Cardiac fibroblast (primary cell): ENCODE data around the gene PPM1J.

ENCODE experiments used
- DNase-seq, 2 donors: peaks; one replicate each; pipeline versions ENCODE4 v3.0.0 to v3.0.0-alpha.2; 2010; ENCODE audit warnings: low read depth in 2 of 2
- H3K4me3 ChIP-seq, 2 donors: replicated peaks in 1 of 2; 1 replicate in 1 of 2; 2 replicates in 1 of 2; pipeline ENCODE4 v1.5.1; 2011; ENCODE audit warnings: low read depth in 2 of 2, low read length in 2 of 2, mild to moderate bottlenecking in 2 of 2, moderate library complexity in 1 of 2
- TF ChIP-seq, protein P1 (sequence below): IDR thresholded peaks from one replicate; pipeline ENCODE4 v1.5.1; 2011; ENCODE audit warnings: low read depth, mild to moderate bottlenecking, low read length, inconsistent platforms

The PPM1J gene

GRCh38 chr1:112692681-112693080 lies 22.5 kb downstream of the PPM1J start:
- H3K4me3 ChIP-seq, result no peak overlapping the region
- DNase-seq, result no peak
- TF ChIP-seq, protein P1, sequence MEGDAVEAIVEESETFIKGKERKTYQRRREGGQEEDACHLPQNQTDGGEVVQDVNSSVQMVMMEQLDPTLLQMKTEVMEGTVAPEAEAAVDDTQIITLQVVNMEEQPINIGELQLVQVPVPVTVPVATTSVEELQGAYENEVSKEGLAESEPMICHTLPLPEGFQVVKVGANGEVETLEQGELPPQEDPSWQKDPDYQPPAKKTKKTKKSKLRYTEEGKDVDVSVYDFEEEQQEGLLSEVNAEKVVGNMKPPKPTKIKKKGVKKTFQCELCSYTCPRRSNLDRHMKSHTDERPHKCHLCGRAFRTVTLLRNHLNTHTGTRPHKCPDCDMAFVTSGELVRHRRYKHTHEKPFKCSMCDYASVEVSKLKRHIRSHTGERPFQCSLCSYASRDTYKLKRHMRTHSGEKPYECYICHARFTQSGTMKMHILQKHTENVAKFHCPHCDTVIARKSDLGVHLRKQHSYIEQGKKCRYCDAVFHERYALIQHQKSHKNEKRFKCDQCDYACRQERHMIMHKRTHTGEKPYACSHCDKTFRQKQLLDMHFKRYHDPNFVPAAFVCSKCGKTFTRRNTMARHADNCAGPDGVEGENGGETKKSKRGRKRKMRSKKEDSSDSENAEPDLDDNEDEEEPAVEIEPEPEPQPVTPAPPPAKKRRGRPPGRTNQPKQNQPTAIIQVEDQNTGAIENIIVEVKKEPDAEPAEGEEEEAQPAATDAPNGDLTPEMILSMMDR, result no peak

DNA sequence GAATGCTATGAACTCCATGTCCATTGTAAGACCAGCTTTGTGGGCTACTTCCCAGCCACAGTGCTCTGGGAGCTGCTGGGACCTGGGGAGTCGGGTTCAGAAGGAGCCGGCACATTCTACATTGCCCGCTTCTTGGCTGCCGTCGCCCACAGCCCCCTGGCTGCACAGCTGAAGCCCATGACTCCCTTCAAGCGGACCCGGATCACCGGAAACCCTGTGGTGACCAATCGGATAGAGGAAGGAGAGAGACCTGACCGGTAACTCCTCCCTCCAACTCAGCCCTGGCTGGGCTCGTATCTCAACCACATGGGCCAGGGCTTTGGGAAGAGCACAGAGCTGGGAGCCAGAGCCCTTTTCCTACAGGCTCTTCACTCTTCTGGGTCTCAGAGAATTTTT lies 25.3 kb downstream of the PPM1J start:
- no peak for DNase-seq
- TF ChIP-seq, protein P1, result no peak
- no peak overlapping the region for H3K4me3 ChIP-seq

GRCh38 chr1:112689196-112689841 lies 25.8 kb downstream of the PPM1J start:
- DNase-seq, result no peak
- H3K4me3 ChIP-seq, result no peak overlapping the region
- TF ChIP-seq, protein P1, result no peak

- DNase-seq, result no peak
- no peak overlapping the region for H3K4me3 ChIP-seq
- TF ChIP-seq, protein P1, result no peak
These were observed 26.3 kb downstream of the PPM1J start for GRCh38 chr1:112688781-112689193.

- no peak overlapping the region for H3K4me3 ChIP-seq
- TF ChIP-seq, protein P1, result no peak
- no peak for DNase-seq
These were observed 27.2 kb downstream of the PPM1J start for GRCh38 chr1:112687785-112688496.

DNA sequence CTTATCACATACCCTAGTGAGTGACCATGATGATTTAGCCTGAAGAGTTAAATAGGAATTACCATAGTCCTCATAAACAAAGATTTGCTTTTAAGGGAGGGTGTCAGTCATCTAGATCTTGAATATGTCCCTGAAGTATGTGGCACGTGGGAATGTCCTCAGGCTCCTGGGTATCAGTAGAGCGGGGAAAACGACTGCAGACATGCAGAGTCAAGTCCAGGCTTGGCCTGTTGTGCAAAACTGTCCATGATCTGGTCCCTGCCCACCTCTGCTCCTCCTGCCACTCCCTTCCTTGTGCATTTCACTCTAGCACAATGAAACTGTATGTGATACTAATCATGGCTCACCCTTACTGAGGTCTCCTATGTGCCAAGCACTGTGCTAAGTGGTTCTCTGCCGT lies 27.8 kb downstream of the PPM1J start:
- DNase-seq, result no peak

More for the DNA sequence above, 27.8 kb downstream of the PPM1J start:
- no peak overlapping the region for H3K4me3 ChIP-seq
- TF ChIP-seq, protein P1, result no peak
